ENCODE data around the gene SNCG. TPM values are rescaled to one million over a fixed set of nuclear protein-coding genes. Genes with fewer than 3 reads are reported as not detected.

The SNCG gene
- total RNA-seq, 1 donor from 2014 or later, result 25.0 TPM

DNA sequence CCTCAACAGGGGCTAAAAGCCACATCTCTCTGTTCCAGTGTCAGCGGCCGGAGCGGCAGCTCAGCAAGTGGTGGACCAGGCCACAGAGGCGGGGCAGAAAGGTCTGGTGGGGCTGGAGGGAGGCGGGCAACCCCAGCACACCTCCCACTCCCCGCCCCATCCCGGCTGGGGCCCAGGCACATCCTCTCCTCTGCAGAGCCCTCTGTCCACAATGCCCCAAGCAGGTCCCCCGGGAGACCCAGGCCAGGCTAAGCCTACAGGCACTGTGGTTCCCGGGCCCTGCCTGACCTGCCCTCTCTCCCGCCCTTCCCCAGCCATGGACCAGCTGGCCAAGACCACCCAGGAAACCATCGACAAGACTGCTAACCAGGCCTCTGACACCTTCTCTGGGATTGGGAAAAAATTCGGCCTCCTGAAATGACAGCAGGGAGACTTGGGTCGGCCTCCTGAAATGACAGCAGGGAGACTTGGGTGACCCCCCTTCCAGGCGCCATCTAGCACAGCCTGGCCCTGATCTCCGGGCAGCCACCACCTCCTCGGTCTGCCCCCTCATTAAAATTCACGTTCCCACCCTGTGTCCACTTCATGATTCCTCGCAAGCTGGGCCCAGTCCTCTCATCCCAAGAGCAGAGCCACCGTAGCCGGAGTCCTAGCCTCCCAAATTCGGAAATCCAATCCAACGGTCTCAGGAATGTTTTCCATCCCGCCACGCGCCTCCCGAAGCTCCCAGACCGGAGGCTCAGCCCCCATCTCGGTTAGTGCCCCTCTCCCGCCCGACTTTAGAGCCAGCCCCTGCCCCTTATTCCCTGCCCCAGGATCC is 12.0 kb downstream of the SNCG start:
- intact Hi-C loops (cut with DNase I), result no loop called here
- peak; percentile 68 to 70 for ATAC-seq
- H3K4me1 ChIP-seq, result peaks cover 67% of the 10 kb centered on the region

DNA sequence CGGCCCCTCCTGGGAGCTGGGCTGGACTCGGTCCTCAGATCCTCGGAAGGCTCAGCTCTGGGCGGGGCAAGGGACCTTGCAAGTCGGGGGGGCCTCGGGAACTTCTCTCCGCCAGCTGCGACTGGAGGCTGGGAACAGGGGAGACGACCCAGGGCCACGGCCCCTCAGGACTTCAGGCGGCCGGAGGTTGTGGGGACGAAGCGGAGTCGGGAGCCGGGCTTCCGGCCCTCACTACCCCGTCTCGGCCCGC is 12.5 kb downstream of the SNCG start:
- ATAC-seq (peak; percentile 35 to 37), DNase-seq (no peak)
- TF ChIP-seq, protein P1, sequence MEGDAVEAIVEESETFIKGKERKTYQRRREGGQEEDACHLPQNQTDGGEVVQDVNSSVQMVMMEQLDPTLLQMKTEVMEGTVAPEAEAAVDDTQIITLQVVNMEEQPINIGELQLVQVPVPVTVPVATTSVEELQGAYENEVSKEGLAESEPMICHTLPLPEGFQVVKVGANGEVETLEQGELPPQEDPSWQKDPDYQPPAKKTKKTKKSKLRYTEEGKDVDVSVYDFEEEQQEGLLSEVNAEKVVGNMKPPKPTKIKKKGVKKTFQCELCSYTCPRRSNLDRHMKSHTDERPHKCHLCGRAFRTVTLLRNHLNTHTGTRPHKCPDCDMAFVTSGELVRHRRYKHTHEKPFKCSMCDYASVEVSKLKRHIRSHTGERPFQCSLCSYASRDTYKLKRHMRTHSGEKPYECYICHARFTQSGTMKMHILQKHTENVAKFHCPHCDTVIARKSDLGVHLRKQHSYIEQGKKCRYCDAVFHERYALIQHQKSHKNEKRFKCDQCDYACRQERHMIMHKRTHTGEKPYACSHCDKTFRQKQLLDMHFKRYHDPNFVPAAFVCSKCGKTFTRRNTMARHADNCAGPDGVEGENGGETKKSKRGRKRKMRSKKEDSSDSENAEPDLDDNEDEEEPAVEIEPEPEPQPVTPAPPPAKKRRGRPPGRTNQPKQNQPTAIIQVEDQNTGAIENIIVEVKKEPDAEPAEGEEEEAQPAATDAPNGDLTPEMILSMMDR (IDR thresholded peaks at IDR 0.05), result no peak
- Histone ChIP-seq H3K27me3 (ENCODE audit: low read depth) (no peaks in the 10 kb centered on the region), H3K4me1 (peaks cover 62% of the 10 kb centered on the region), H3K4me3 (peak overlapping the region; percentile 74), H3K9me3 (no peaks in the 10 kb centered on the region), H3K36me3 (no peaks in the 10 kb centered on the region), H3K27ac (peak overlapping the region; percentile 99)
- intact Hi-C loops (cut with DNase I), result no loop called here

More for the DNA sequence above, 12.0 kb downstream of the SNCG start:
- no peaks in the 10 kb centered on the region for H3K27me3 ChIP-seq (ENCODE audit: low read depth)
- TF ChIP-seq, protein P1 (IDR thresholded peaks at IDR 0.05), result no peak
- peak overlapping the region; percentile 99 for H3K27ac ChIP-seq
- H3K9me3 ChIP-seq, result no peaks in the 10 kb centered on the region
- H3K4me3 ChIP-seq, result peak overlapping the region; percentile 74
- H3K36me3 ChIP-seq, result no peaks in the 10 kb centered on the region
- DNase-seq, result peak; percentile 85

DNA sequence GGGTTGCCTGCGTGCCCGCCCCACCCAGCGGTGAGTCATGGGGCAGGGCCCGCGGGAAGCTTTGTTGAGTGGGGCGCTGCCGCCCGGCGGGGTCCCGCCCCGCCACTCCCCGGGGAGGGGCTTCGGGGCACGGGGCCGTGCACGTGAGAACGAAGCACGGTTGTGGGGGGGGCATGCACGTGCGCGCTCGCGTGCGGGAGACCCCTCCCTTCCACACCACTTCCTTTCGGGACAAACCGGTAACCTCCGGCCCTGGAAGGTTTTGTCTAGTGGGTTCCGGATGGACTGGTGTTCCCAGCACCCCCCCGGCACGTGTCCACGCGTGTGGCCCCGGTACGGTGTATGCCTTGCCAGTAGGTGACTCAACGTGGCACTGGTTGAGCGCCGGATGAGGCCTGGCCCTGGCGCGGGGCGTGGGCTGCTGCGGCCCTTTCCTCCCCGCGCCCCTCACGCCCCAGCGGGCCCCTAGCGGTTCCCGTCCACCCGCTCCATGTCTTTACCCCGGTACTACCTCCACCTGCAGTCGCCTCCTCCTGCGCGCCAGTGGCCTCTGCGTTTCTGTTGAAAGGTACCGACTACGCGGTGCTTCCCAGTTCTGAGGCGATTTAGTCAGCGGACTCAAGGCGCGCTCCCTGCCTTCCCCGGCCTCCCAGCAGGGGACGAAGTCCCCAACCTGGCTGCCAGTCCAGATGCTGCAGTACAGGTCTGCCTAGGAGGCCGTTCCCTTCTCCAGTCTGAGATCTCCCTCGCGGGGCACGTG is 13.0 kb downstream of the SNCG start:
- DNase-seq (peak; percentile 91), ATAC-seq (peak; percentile 91 to 94)
- Histone ChIP-seq H3K36me3 (no peaks in the 10 kb centered on the region), H3K9me3 (no peaks in the 10 kb centered on the region), H3K27ac (peak overlapping the region; percentile 99), H3K4me1 (peaks cover 57% of the 10 kb centered on the region), H3K27me3 (ENCODE audit: low read depth) (no peaks in the 10 kb centered on the region), H3K4me3 (peak overlapping the region; percentile 74)
- TF ChIP-seq, protein P1 (IDR thresholded peaks at IDR 0.05), result peak; percentile 13
- intact Hi-C loops (cut with DNase I), result no loop called here

DNA sequence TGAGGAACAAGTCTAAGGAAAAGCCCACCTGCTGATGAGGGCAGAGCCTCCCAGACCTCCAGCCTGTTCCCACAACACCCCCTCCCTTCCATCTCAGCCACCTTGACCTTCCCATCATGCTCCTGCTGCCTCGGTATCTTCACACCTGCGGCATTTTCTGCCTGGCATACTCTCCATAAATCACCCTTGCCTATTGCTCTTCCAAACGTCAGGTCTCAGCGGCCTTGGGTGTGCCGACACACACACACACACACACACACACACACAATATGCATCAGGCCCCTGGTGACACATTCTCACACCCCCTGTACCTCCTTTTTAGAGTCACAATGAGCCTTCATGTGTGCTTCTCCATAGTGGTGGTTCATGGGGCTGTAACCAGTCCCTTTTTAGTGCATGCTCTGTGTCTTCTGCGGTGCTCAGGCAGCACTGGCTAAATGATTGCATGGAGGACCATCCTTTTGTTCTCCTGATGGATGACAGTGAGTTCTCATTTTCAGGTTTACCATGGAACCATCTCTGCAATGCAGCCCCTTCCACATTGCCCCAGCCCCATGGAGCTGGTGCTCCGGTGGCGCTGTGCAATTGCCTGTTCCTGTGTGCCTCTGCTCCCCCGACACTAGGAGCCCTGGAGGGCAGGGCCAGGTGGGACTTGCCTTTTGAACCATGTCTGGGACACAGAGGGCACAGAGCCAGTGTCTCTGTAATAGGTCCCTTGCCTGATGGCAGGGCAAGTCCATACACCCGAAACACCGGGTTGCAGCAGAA is 14.4 kb downstream of the SNCG start:
- H3K36me3 ChIP-seq, result no peaks in the 10 kb centered on the region
- H3K27ac ChIP-seq, result peak overlapping the region; percentile 99
- no peaks in the 10 kb centered on the region for H3K9me3 ChIP-seq
- H3K27me3 ChIP-seq (ENCODE audit: low read depth), result no peaks in the 10 kb centered on the region
- peak overlapping the region; percentile 74 for H3K4me3 ChIP-seq
- TF ChIP-seq, protein P1 (IDR thresholded peaks at IDR 0.05), result no peak
- ATAC-seq (no peak), DNase-seq (no peak)
- intact Hi-C loops (cut with DNase I), result no loop called here
- H3K4me1 ChIP-seq, result peaks cover 45% of the 10 kb centered on the region

DNA sequence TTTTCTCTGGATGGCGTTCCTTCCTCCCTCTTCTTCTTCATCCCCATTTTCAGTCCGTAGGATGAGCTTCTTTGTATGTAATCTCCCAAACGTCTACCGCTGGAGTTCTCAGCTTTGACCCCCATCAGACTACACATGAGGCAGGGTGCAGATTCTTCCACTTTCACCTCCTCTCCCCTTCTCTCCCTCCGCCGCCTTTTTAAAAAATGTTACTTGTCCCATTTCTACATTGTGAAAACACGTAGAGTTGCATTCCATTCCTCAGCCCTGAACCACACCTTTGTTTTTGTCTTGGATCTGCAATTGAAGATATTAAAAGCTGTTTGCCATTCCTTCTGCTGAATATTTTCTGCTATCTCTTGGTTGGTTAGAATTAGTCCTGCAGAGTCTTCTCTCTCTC is 16.1 kb downstream of the SNCG start:
- peak overlapping the region; percentile 69 for H3K27ac ChIP-seq
- peak overlapping the region; percentile 28 for H3K4me3 ChIP-seq
- TF ChIP-seq, protein P1 (IDR thresholded peaks at IDR 0.05), result no peak
- ATAC-seq, result no peak
- intact Hi-C loops (cut with DNase I), result no loop called here
- H3K36me3 ChIP-seq, result no peaks in the 10 kb centered on the region
- H3K9me3 ChIP-seq, result no peaks in the 10 kb centered on the region
- peaks cover 30% of the 10 kb centered on the region for H3K4me1 ChIP-seq
- DNase-seq, result no peak
- no peaks in the 10 kb centered on the region for H3K27me3 ChIP-seq (ENCODE audit: low read depth)
